Stomach (tissue), 9 donors: ENCODE measurements around the gene CACNG5. TPM values are rescaled to one million over a fixed set of nuclear protein-coding genes. Genes with fewer than 3 reads are reported as not detected.

ENCODE experiments used
- DNase-seq, 2 donors: peaks; one replicate each; pipeline versions ENCODE4 v3.0.0 to v3.0.0-alpha.2; 2013 to 2019
- H3K27ac ChIP-seq, 5 donors: fragments of 200-600 bp in 4 of 5; sonication (generic) in 4 of 5; one replicate each; pipeline ENCODE4 v1.5.1; 2013 to 2019; ENCODE audit warnings: mild to moderate bottlenecking in 1 of 5, moderate library complexity in 1 of 5
- H3K27me3 ChIP-seq, 3 donors: fragments of 200-600 bp; sonication (generic); one replicate each; pipeline ENCODE4 v1.5.1; 2017 to 2019; ENCODE audit warnings: mixed run types in 1 of 3
- H3K36me3 ChIP-seq, 4 donors: fragments of 200-600 bp; sonication (generic); 1 replicate in 3 of 4; 2 replicates in 1 of 4; pipeline ENCODE4 v1.5.1; 2016 to 2019
- H3K4me1 ChIP-seq, 4 donors: fragments of 200-600 bp; sonication (generic); one replicate each; pipeline ENCODE4 v1.5.1; 2016 to 2019
- H3K4me3 ChIP-seq, 4 donors: fragments of 200-600 bp; sonication (generic) in 3 of 4; one replicate each; pipeline ENCODE4 v1.5.1; 2016 to 2019; ENCODE audit warnings: mild to moderate bottlenecking in 1 of 4
- H3K9me3 ChIP-seq, 4 donors: fragments of 200-600 bp; sonication (generic); one replicate each; pipeline ENCODE4 v1.5.1; 2016 to 2019
- CTCF ChIP-seq, 7 experiments: fragments of 450-650 bp in 4 of 7; fragments of 200-600 bp in 3 of 7; sonication (generic) in 3 of 7; IDR thresholded peaks; one replicate each; pipeline ENCODE4 v1.5.1; 2016 to 2019; ENCODE audit warnings: antibody characterized with exemption in 7 of 7, control low read depth in 2 of 7, mild to moderate bottlenecking in 1 of 7
- EP300 ChIP-seq: sonication (generic); formaldehyde crosslinking; IDR thresholded peaks from one replicate; pipeline ENCODE4 v1.6.1; 2017; ENCODE audit warnings: antibody characterized with exemption
- POLR2A ChIP-seq, 4 donors: fragments of 450-650 bp; IDR thresholded peaks; one replicate each; pipeline ENCODE4 v1.6.1; 2016; ENCODE audit warnings: antibody characterized with exemption in 4 of 4, control low read depth in 2 of 4, mild to moderate bottlenecking in 1 of 4, moderate library complexity in 1 of 4
- POLR2AphosphoS5 ChIP-seq, 3 donors: sonication (generic); formaldehyde crosslinking; IDR thresholded peaks; one replicate each; pipeline ENCODE4 v1.6.1; 2016; ENCODE audit warnings: antibody characterized with exemption in 3 of 3
- WGBS, 5 donors: extraction: QIAGEN DNeasy Blood & Tissue Kit in 3 of 5; methylation state at CpG; one replicate each; pipeline versions ENCODE4 v1.1.5 to v1.1.7; 2013 to 2018; 5-methylcytosine and 5-hydroxymethylcytosine counted together
- intact Hi-C: fragments of 100-400 bp; cut with DNase I; formaldehyde crosslinking; loops from one replicate; pipeline ENCODE4 v1.15.1; 2023; ENCODE audit warnings: low total_unique reads
- polyA plus RNA-seq, 3 donors: library from polyadenylated mRNA; stranded (reverse); fragments of 200-250 nt; gene quantifications; one replicate each; pipeline ENCODE4 v1.2.3, GENCODE V29; 2013
- total RNA-seq, 5 donors: library from RNA; depleted of rRNA; stranded (reverse); fragments of >200 nt; gene quantifications; one replicate each; pipeline versions ENCODE4 v1.1.0 to v1.2.3, GENCODE V29; 2014 to 2016
- donor health status: healthy with polysubstance abuse.
- donor health status: Bipolar disorder and iron deficiency.
- donor health status: healthy.

The CACNG5 gene
- total and polyA plus RNA-seq, 8 donors = not detected

DNA sequence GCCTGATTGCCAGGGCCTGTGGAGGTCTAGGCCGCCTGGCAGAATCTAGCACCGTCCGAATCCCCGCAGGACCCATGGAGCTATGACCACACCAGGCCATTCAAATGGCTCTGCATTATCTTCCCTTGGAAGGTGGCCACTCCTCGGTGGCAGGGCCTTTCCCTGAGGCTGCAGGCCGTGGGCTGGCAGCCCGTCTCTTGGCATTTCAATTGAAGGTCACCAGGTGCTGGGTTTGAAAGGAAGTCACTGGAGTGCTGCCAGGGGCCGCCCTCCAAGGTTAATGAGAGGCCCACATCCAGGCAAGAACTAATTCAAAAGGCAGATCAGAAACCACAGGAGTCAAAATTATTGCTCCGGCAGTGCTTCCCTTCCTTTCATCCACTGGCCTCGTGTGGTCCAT, 27.7 kb upstream of the CACNG5 start:
- DNase-seq = peak; percentile 33 to 56
- peaks cover 0 to 46% (median 15%) of the 10 kb centered on the region in 4 donors for H3K36me3 ChIP-seq
- WGBS, 5 donors = 43 to 56% (median 49%) methylated on average over 9 to 10 of the region's 10 CpGs
- no peak overlapping the region for H3K27ac ChIP-seq
- peaks cover 0 to 12% (median 0%) of the 10 kb centered on the region in 4 donors for H3K4me1 ChIP-seq
- TF ChIP-seq EP300 (no peak), POLR2AphosphoS5 (IDR thresholded peaks at IDR 0.05) (no peak), CTCF (IDR thresholded peaks at IDR 0.05) (no peak), POLR2A (IDR thresholded peaks at IDR 0.05) (no peak)
- H3K27me3 ChIP-seq = no peaks in the 10 kb centered on the region
- no peaks in the 10 kb centered on the region for H3K9me3 ChIP-seq
- no peak overlapping the region for H3K4me3 ChIP-seq
- intact Hi-C loops = no loop called here

DNA sequence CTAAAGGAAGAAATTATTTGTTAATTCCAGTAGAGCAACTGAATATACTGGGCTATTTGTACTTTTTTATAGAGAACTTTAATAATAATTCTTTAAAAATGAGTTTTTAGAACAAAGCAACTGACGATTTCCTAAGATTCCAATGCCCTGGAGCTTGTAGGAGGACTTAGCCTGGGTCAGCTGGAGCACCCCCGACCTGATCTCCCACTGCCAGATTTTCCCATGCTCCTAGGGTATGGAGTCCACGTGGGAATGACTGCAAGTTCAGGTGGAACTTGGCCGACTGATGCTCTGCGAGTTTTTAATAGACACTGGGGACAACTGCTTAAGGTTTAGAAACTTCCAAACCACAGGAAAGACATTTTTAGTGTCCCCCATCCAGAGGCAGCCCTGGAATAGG, 25.5 kb upstream of the CACNG5 start:
- DNase-seq = no peak
- peaks cover 0 to 25% (median 2%) of the 10 kb centered on the region in 4 donors for H3K36me3 ChIP-seq
- intact Hi-C loops = no loop called here
- 89 to 93% (median 91%) methylated on average over 5 of the region's 5 CpGs for WGBS, 5 donors
- no peak overlapping the region for H3K27ac ChIP-seq
- no peaks in the 10 kb centered on the region for H3K27me3 ChIP-seq
- TF ChIP-seq POLR2AphosphoS5 (IDR thresholded peaks at IDR 0.05) = no peak
- no peak for TF ChIP-seq POLR2A (IDR thresholded peaks at IDR 0.05)
- TF ChIP-seq CTCF (IDR thresholded peaks at IDR 0.05) = no peak
- no peak for TF ChIP-seq EP300
- H3K4me3 ChIP-seq = no peak overlapping the region
- H3K4me1 ChIP-seq = peaks cover 0 to 12% (median 0%) of the 10 kb centered on the region in 4 donors
- no peaks in the 10 kb centered on the region for H3K9me3 ChIP-seq

GRCh38 chr17:66810951-66811682, 23.8 kb upstream of the CACNG5 start:
- Histone ChIP-seq H3K36me3 (peaks cover 0 to 11% (median 0%) of the 10 kb centered on the region in 4 donors), H3K27ac (no peak overlapping the region), H3K4me3 (no peak overlapping the region), H3K27me3 (no peaks in the 10 kb centered on the region), H3K9me3 (no peaks in the 10 kb centered on the region), H3K4me1 (peaks cover 0 to 12% (median 0%) of the 10 kb centered on the region in 4 donors)
- DNase-seq = no peak
- intact Hi-C loops = no loop called here
- WGBS, 5 donors = 83 to 88% (median 85%) methylated on average over 12 of the region's 12 CpGs
- TF ChIP-seq EP300 (no peak), CTCF (IDR thresholded peaks at IDR 0.05) (no peak), POLR2AphosphoS5 (IDR thresholded peaks at IDR 0.05) (no peak), POLR2A (IDR thresholded peaks at IDR 0.05) (no peak)

DNA sequence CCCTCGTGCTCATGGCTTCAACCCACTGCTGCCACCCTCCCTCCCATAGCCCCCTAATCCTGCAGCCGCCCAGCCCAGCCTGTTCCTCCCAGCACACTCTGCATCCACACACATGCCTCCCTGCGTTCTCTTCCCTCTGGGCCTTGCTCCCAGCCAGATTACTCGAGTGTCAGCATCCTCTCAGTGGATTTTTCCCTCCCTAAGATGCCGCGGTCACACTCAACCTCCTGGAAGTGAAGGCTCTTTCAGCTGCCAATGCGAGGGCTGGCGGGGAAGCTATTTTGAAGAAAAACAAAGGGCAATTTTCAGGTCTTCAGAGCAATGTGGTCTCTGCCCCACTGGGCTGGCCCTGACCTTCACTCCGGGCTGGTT, 23.2 kb upstream of the CACNG5 start:
- H3K27me3 ChIP-seq = no peaks in the 10 kb centered on the region
- no peak for TF ChIP-seq CTCF (IDR thresholded peaks at IDR 0.05)
- TF ChIP-seq EP300 = no peak
- no peak for TF ChIP-seq POLR2A (IDR thresholded peaks at IDR 0.05)
- TF ChIP-seq POLR2AphosphoS5 (IDR thresholded peaks at IDR 0.05) = no peak
- no peak for DNase-seq
- no peak overlapping the region for H3K4me3 ChIP-seq
- peaks cover 0 to 12% (median 0%) of the 10 kb centered on the region in 4 donors for H3K4me1 ChIP-seq
- no peak overlapping the region for H3K27ac ChIP-seq
- WGBS, 5 donors = 80 to 87% (median 81%) methylated on average over 9 of the region's 9 CpGs
- intact Hi-C loops = no loop called here
- no peaks in the 10 kb centered on the region for H3K9me3 ChIP-seq
- peaks cover 0 to 5% (median 0%) of the 10 kb centered on the region in 4 donors for H3K36me3 ChIP-seq
